ENCODE results near the gene GARIN3.

Gene GARIN3

DNA sequence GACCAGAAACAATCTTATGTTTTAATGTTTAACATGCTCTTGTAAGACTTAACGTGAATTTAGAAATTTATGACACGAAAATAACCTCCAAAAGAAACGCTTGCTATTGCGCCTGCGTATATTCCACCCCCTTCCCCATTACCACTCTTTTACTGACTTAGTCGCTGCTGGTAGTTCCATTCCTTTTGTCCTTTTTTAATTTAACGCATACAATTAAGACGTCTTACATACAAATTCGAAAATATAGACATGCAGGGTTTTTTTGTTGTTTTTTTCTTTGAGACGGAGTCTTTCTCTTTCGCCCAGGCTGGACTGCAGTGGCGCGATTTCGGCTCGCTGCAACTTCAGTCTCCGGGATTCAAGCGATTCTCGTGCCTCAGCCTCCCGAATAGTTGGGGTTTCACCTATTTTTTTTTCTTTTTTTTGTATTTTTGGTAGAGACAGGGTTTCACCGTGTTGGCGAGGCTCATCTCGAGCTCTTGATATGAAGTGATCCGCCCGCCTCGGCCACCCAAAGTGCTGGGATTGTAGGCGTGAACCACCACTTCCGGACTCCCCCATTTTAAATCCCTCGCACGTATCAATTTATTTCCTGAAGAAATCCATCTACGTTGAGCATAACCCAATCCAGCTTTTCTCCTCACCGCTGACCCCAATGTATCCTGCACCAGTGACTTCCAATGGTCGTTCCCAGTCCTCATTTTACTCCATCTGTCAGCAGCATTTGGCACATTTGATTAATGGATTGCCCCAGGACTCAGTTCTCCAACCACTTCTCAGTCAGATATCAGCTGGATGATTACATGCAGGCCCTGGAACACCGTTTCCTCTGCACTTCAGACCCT is 22.7 kb downstream of the GARIN3 start:
- DNase-seq, result no peak

DNA sequence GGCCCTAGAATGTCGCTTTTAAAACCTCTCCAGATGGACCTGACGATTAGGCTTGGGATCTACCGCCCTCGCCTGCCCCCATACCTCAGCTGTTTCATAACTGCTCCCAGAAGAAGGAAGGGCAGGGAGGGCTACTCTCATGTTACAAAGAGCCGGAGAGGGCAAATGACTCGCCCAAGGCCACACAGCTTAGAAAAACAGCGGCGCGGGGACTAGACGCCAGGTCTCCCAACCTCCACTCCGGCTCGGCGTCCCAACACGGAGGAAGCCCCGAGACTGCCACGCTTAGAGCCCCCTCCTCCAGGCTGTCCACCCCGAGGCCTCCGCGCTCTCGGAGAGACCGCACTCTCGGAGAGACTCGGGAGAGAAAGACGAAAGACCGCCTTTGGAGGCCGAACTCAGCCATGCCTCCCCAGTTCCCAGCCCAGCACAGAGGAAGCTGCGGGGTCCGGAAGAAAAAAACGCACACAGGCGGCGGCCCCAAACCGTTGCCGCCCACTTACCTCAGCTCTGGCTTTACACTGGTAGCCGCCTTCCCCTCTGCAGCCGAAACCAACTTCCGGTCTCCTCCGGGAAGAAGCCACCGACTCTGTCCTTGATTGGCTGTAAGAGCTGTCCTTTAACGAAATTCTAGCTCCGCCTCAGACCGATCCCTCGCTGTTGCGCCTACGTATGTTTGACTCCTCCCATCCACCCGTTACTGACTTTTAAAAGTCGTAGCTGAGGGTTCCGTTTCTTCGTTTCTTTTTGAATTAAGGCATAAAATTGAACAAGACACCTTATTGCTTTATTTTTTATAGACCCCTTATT is 23.5 kb downstream of the GARIN3 start, which contains the start of gene MED7:
Gene MED7 (minus strand): TSS at position 549 of the 810 bp plus-strand sequence. CDS start 3,434 bp downstream, outside the sequence.
- peak; percentile 96 for DNase-seq

DNA sequence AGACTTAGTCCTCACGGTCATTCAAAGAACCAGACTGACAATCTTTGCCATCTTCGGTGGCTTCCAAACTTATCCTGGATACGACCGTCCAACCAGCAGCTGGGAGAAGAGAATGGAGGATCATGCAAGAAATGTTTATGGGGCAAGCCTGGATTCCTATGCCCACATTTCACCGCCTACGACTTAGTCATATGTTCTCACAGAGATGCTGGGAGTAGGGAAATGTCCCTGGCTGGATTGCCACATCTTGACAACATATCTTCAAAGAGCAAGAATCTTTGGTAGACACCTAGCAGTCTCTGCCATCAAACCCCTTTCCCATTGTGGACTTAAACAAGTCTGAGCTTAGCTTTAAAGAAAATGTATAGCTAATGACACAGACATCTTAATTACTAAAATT is 28.4 kb downstream of the GARIN3 start:
- no peak for DNase-seq

DNA sequence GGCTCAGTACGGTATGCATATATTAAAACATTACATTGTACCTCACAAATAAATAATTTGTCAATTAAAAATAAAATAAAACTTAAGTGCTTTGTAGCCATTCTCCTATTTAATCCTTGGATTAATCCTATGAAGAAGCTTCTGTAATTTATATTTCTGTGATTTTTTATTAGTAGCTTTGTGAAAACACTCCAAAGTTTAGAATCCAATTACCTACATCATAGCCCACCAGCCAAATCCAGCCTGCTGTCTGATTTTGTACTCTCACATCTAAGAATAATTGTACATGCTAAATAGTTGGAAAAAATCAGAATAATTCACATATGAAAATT is 33.8 kb downstream of the GARIN3 start:
- no peak for DNase-seq

- no peak for DNase-seq
These were observed 35.1 kb downstream of the GARIN3 start for GRCh38 chr5:157130925-157131324.

GRCh38 chr5:157121709-157122108 is 44.4 kb downstream of the GARIN3 start:
- DNase-seq, result no peak

DNA sequence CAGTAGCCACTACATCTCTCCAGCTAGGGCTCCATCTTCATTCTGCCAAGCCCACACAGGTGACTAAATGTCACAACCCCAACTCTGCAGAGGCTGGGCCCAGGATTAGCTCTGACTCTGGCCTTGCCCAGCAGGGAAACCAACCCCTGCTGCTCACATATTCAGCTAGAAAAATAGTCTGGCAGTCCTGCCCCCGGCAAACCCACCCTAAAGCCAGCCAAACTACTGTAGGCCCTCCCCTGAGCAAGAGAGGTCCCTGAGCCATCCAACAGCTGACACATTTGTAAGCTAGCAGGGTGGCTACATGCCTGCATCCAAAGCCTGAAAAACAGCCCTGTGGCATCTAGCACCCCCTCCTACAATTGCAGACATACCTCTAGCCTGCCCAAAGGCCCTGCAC is 46.0 kb downstream of the GARIN3 start:
- DNase-seq, result no peak

DNA sequence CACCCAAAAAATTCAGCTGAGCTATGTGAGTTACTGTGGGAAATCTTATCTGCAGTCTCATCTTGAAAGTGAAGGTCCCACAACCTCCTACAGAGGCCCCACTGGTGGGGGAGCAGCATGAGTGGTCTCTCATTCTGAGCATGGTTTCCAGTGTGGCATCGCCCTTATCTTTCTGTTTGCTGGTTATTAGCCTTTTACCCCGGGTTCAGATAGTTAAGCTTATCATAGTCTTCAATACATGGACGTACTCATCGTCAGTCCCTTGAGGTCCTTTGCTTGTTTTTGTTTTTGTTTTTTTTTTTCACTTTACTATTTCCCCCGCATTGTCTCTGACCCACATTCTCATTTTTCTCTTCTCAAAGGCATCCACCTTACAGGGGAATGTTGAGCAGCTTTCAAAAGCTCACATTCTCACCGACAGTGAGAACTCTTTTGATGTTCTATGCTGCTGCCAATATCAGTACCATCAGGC is 49.5 kb downstream of the GARIN3 start:
- DNase-seq, result no peak

- no peak for DNase-seq
These were observed 50.6 kb downstream of the GARIN3 start for GRCh38 chr5:157115502-157115901.

DNA sequence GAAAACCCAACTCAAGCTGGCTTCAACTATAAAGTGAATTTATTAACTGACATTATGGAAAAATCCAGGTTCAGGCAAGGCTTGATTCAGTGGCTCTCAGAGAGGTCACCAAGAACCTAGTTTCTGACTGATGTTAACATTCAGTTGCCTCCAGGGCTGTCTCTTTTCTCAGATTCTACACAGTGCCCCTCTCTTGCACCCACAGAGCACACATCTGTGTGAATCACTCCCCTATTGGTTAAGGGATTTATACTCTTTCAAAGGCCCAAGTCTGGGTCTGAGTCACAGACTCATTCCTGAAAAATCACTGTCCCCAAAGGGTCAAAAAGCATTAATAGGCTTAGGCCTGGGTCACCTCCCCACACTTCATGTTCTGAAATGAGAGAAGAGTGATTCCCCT is 51.1 kb downstream of the GARIN3 start:
- no peak for DNase-seq

DNA sequence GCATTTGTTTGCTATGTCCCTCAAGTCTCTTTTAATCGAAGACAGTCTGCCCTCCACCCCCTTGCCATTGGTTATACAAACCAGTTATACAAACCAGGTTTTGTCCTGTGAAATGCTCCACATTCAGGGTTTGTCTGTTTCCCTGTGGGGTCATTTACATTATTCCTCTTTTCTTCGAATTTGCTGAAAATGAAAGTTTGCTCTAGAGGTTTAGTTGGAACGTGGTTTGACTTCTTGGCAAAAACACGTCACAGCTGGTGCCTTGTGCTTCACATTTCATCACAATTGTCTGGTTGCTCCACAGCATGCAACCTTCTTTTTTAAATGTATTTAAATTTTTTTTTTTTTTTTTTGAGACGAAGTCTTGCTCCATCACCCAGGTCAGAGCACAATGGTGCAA is 53.1 kb downstream of the GARIN3 start:
- peak; percentile 29 for DNase-seq

Data from SIG-M5 (cell line).